GM18873 (cell line): ENCODE measurements around the gene S100A7A.
"Not testable (repeated sequence)": the region's sequence is repeated elsewhere in the genome, so short reads cannot be mapped to it uniquely, and the experiment has no call there.

Experiments
- ATAC-seq: cut with Tn5 transposase; IDR thresholded peaks from one replicate; pipeline ENCODE4 v1.9.1; 2021; ENCODE audit warnings: mild to moderate bottlenecking, moderate library complexity, moderate number of reproducible peaks; ENCODE audit not compliant: unreplicated experiment, low FRiP score

Gene S100A7A

DNA sequence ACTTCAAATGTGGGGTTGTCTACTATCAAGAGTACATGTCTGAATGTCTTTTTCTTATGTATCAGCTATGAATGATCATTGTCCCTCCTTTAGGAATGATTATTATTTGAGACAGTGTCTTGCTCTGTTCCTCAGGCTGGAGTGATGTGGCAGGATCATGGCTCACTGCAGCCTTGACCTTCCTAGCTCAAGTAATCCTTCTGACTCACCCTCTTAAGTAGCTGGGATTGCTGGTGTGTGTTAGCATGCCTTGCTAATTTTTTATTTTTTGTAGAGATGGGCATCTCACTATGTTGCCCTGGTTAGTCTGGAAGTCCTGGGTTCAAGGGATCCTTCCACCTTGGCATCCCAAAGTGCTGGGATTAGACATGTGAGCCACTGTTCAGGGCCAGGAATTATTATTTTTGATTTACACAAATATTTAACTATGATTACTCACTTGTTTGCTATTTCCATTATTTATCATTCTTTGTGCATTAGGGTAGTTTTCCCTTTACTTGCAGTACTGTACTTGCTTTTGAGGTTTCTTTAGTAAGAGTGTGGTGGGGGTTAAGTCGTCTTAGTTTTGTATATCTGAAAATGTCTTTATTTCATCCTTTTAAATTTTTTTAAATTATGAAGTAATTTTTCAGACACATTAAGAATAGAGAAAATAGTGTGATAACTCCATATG, 31.3 kb downstream of the S100A7A start:
- ATAC-seq, result no peak

GRCh38 chr1:153448851-153449250, 32.5 kb downstream of the S100A7A start:
- not testable (repeated sequence) for ATAC-seq

GRCh38 chr1:153456396-153456795, 40.1 kb downstream of the S100A7A start:
- no peak for ATAC-seq

- no peak for ATAC-seq
Observed at GRCh38 chr1:153459655-153460054, 43.3 kb downstream of the S100A7A start.

- ATAC-seq, result no peak
Observed at GRCh38 chr1:153460551-153460950, 44.2 kb downstream of the S100A7A start, which contains the start of gene S100A7. S100A7 (minus strand) TSS chr1:153460651; CDS start chr1:153459013, 1,638 bp downstream.

DNA sequence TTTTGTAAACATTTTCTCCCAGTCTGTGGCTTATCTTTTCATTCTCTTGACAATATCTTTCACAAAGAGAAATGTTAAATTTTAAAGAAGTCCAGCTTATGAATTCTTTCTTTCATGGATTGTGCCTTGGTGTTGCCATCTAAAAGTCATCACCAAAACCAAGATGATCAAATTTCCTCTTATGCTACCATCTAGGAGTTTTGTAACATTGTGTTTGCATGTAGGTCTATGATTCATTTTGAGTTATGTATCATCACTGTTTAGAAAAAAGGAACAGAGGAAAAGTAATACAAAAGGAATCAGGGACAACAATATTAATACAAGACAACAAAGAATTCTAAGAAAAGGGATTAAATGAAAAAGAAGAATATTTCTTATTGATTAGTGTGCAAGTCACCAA, 46.4 kb downstream of the S100A7A start:
- not testable (repeated sequence) for ATAC-seq

DNA sequence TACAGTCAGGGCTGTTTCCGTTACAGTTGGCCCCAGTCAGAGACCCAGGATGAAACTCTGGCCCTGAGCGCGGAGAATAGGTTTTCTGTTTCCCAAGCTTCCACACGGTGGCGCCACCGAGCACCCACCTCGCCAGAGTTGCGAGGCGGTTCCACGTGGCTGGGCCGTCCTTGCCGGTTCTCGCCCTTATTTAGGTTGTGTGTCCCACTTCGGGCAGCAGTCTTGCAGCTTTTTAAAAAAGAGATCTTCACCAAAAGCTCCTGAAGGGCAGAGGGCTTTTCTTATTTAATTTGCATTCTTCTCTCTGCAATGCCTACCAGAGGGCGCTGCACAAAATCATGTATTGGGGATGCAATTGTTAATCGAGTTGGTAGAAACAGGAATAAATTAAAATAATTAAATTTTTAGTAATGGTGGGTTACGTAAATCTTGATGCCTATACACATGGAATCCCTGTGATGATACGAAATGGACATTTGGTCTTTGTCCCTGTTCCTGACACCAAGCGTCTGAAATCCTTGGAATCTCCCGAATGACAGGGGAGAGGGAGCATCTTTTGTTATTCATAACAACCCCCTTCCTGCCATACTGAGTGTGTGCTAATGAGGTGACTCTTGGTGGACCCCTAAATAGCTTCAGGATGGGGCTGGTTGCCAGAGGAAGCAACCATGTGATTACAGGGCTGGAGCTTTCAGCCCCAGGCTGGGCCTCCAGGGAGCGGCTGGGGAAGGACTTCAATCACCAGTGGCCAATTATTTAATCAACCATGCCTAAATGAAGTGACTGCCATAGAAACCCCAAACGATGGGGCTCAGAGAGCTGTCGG, 49.7 kb downstream of the S100A7A start:
- ATAC-seq, result no peak

DNA sequence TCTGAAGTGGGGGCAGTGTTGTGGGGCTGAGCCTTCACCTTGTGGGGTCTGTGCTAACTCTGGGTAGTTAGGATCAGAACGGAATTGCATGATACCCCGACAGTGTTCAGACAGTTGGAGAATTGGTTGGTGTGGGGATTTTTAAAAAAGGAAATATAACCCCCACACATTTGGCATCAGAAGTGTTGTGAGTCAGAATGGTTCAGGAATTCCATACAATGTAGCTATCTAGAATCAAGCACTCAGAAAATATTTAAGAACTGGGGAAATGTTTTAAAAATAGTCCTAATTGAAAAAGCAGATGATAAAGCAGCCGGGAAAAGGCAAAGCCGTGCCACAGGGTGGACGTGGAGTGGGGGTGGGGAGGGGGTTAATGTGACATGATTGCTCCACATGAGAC, 50.6 kb downstream of the S100A7A start:
- no peak for ATAC-seq

DNA sequence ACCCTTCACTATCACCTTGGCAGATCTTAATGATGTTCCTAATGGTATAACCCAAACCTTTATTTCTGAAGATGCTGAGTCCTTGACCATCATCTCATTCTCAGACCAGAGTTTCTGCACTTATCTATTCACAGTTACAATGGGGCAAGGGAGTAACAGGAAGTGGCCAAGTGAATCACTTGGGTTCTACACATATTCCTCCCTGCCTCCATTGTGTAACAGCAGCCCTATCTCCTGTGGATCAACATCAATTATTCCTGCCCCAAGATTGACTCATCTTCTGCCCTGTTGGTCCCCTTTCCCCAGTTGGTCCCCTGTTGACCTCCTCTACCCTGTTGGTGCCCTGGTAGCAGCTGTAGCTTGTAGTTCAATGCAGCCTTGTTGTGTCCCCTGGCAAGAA, 54.4 kb downstream of the S100A7A start:
- no peak for ATAC-seq
